ENCODE results near the gene SIK1. TPM values are rescaled to one million over a fixed set of nuclear protein-coding genes. Genes with fewer than 3 reads are reported as not detected.

SIK1 gene
- total and polyA plus RNA-seq, 3 donors from 2014 or later, result 10.6 to 12.0 TPM; not detected in 1

- H3K27me3 ChIP-seq, result no peaks in the 10 kb centered on the region
- 89% methylated on average over 20 of the region's 20 CpGs for WGBS, 2 donors
- H3K9me3 ChIP-seq, result no peaks in the 10 kb centered on the region
- H3K27ac ChIP-seq, result no peak overlapping the region
- H3K4me1 ChIP-seq, result no peaks in the 10 kb centered on the region
- no peak for TF ChIP-seq CTCF (IDR thresholded peaks at IDR 0.05)
- TF ChIP-seq POLR2A (IDR thresholded peaks at IDR 0.05), result no peak
- intact Hi-C loops (cut with DNase I; ENCODE audit: low total_unique reads), result no loop called here
- no peak for DNase-seq
- H3K36me3 ChIP-seq (ENCODE audit: low read depth, missing control alignments), result no peaks in the 10 kb centered on the region
- no peak overlapping the region for H3K4me3 ChIP-seq
Observed at GRCh38 chr21:43370091-43370658, 56.8 kb downstream of the SIK1 start.

GRCh38 chr21:43369596-43370090 is 57.3 kb downstream of the SIK1 start:
- Histone ChIP-seq H3K27ac (no peak overlapping the region), H3K9me3 (no peaks in the 10 kb centered on the region), H3K36me3 (ENCODE audit: low read depth, missing control alignments) (no peaks in the 10 kb centered on the region), H3K27me3 (no peaks in the 10 kb centered on the region), H3K4me1 (no peaks in the 10 kb centered on the region), H3K4me3 (no peak overlapping the region)
- TF ChIP-seq CTCF (IDR thresholded peaks at IDR 0.05) (no peak), POLR2A (IDR thresholded peaks at IDR 0.05) (no peak)
- WGBS, 2 donors, result 77 to 78% methylated on average over 15 to 18 of the region's 18 CpGs
- no peak for DNase-seq
- intact Hi-C loops (cut with DNase I; ENCODE audit: low total_unique reads), result no loop called here

GRCh38 chr21:43369124-43369523 is 57.8 kb downstream of the SIK1 start:
- no peak overlapping the region for H3K4me3 ChIP-seq
- H3K36me3 ChIP-seq (ENCODE audit: low read depth, missing control alignments), result no peaks in the 10 kb centered on the region
- H3K4me1 ChIP-seq, result no peaks in the 10 kb centered on the region
- no peak for DNase-seq
- H3K27ac ChIP-seq, result no peak overlapping the region
- no peaks in the 10 kb centered on the region for H3K27me3 ChIP-seq
- H3K9me3 ChIP-seq, result no peaks in the 10 kb centered on the region
- intact Hi-C loops (cut with DNase I; ENCODE audit: low total_unique reads), result no loop called here
- TF ChIP-seq POLR2A (IDR thresholded peaks at IDR 0.05), result no peak
- WGBS, 2 donors, result 81% methylated on average over 11 to 14 of the region's 14 CpGs

- TF ChIP-seq CTCF (IDR thresholded peaks at IDR 0.05), result no peak
- no peak for TF ChIP-seq POLR2A (IDR thresholded peaks at IDR 0.05)
- Histone ChIP-seq H3K9me3 (no peaks in the 10 kb centered on the region), H3K36me3 (ENCODE audit: low read depth, missing control alignments) (no peaks in the 10 kb centered on the region), H3K27ac (no peak overlapping the region), H3K27me3 (no peaks in the 10 kb centered on the region), H3K4me3 (no peak overlapping the region), H3K4me1 (no peaks in the 10 kb centered on the region)
- no peak for DNase-seq
- intact Hi-C loops (cut with DNase I; ENCODE audit: low total_unique reads), result no loop called here
- WGBS, 2 donors, result 89 to 91% methylated on average over 6 of the region's 6 CpGs
Observed at GRCh38 chr21:43368685-43369084, 58.2 kb downstream of the SIK1 start.

- DNase-seq, result no peak
- Histone ChIP-seq H3K9me3 (no peaks in the 10 kb centered on the region), H3K27ac (no peak overlapping the region), H3K4me3 (no peak overlapping the region), H3K27me3 (no peaks in the 10 kb centered on the region), H3K4me1 (peaks cover 1% of the 10 kb centered on the region), H3K36me3 (ENCODE audit: low read depth, missing control alignments) (no peaks in the 10 kb centered on the region)
- intact Hi-C loops (cut with DNase I; ENCODE audit: low total_unique reads), result no loop called here
- 78 to 89% methylated on average over 4 of the region's 4 CpGs for WGBS, 2 donors
- TF ChIP-seq CTCF (IDR thresholded peaks at IDR 0.05), result no peak
Observed at GRCh38 chr21:43367859-43368258, 59.1 kb downstream of the SIK1 start.

Data from testis (tissue), 3 donors.